Measurements from ENCODE around the gene PPP2R5C.

The PPP2R5C gene

GRCh38 chr14:101926620-101927019 is 165.1 kb downstream of the PPP2R5C start:
- Histone ChIP-seq H4K20me1 (ENCODE audit: insufficient read depth) (no peaks in the 10 kb centered on the region), H2AFZ (ENCODE audit: low read depth) (no peak overlapping the region), H3K36me3 (ENCODE audit: insufficient read depth) (no peaks in the 10 kb centered on the region), H3K9ac (no peak overlapping the region), H3K4me2 (no peak overlapping the region), H3K27ac (no peak overlapping the region), H3K27me3 (ENCODE audit: insufficient read depth, low read depth) (no peaks in the 10 kb centered on the region), H3K4me3 (IDR thresholded peaks at IDR 0.05; ENCODE audit: insufficient read depth, low read depth, low read length) (no peak overlapping the region), H3K79me2 (ENCODE audit: insufficient read depth, low read depth) (no peaks in the 10 kb centered on the region), H3K4me1 (ENCODE audit: low read depth, poor library complexity, severe bottlenecking) (no peaks in the 10 kb centered on the region)
- TF ChIP-seq, protein P1, sequence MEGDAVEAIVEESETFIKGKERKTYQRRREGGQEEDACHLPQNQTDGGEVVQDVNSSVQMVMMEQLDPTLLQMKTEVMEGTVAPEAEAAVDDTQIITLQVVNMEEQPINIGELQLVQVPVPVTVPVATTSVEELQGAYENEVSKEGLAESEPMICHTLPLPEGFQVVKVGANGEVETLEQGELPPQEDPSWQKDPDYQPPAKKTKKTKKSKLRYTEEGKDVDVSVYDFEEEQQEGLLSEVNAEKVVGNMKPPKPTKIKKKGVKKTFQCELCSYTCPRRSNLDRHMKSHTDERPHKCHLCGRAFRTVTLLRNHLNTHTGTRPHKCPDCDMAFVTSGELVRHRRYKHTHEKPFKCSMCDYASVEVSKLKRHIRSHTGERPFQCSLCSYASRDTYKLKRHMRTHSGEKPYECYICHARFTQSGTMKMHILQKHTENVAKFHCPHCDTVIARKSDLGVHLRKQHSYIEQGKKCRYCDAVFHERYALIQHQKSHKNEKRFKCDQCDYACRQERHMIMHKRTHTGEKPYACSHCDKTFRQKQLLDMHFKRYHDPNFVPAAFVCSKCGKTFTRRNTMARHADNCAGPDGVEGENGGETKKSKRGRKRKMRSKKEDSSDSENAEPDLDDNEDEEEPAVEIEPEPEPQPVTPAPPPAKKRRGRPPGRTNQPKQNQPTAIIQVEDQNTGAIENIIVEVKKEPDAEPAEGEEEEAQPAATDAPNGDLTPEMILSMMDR (conservative IDR thresholded peaks at IDR 0.05; ENCODE audit: low read depth, low read length): no peak

- Histone ChIP-seq H3K9ac (no peak overlapping the region), H3K4me3 (IDR thresholded peaks at IDR 0.05; ENCODE audit: insufficient read depth, low read depth, low read length) (no peak overlapping the region), H3K4me1 (ENCODE audit: low read depth, poor library complexity, severe bottlenecking) (no peaks in the 10 kb centered on the region), H4K20me1 (ENCODE audit: insufficient read depth) (no peaks in the 10 kb centered on the region), H3K27ac (no peak overlapping the region), H3K4me2 (no peak overlapping the region), H3K36me3 (ENCODE audit: insufficient read depth) (no peaks in the 10 kb centered on the region), H2AFZ (ENCODE audit: low read depth) (no peak overlapping the region), H3K79me2 (ENCODE audit: insufficient read depth, low read depth) (no peaks in the 10 kb centered on the region), H3K27me3 (ENCODE audit: insufficient read depth, low read depth) (no peaks in the 10 kb centered on the region)
- TF ChIP-seq, protein P1 (conservative IDR thresholded peaks at IDR 0.05; ENCODE audit: low read depth, low read length): no peak
These were observed 166.3 kb downstream of the PPP2R5C start for GRCh38 chr14:101927859-101928258.

DNA sequence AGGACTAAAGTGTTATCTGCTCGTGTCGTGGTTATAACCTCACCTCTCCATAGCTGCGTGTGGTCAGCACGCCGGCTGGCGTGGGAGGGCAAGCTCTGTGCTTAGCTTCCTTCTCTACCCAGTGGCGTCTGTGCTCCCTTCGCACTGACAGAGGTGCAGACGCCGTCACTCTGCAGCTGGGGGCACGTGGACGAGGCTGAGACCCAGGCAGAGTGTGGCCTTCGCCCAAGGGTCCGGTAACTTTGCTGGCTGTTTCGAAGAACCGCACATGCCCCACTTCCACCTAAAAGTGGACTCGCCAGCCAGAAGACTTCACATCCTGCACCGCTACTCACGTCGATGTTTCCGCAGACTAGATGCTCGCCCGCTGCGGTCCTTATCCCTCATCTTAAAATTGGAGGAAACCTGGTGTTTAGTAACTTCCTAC is 166.9 kb downstream of the PPP2R5C start:
- H3K27ac ChIP-seq: no peak overlapping the region
- H3K4me2 ChIP-seq: no peak overlapping the region
- TF ChIP-seq, protein P1 (conservative IDR thresholded peaks at IDR 0.05; ENCODE audit: low read depth, low read length): no peak
- no peaks in the 10 kb centered on the region for H3K79me2 ChIP-seq (ENCODE audit: insufficient read depth, low read depth)
- no peaks in the 10 kb centered on the region for H3K4me1 ChIP-seq (ENCODE audit: low read depth, poor library complexity, severe bottlenecking)
- no peaks in the 10 kb centered on the region for H4K20me1 ChIP-seq (ENCODE audit: insufficient read depth)
- H3K4me3 ChIP-seq (IDR thresholded peaks at IDR 0.05; ENCODE audit: insufficient read depth, low read depth, low read length): no peak overlapping the region
- H3K9ac ChIP-seq: no peak overlapping the region
- H2AFZ ChIP-seq (ENCODE audit: low read depth): no peak overlapping the region
- no peaks in the 10 kb centered on the region for H3K27me3 ChIP-seq (ENCODE audit: insufficient read depth, low read depth)
- H3K36me3 ChIP-seq (ENCODE audit: insufficient read depth): no peaks in the 10 kb centered on the region

DNA sequence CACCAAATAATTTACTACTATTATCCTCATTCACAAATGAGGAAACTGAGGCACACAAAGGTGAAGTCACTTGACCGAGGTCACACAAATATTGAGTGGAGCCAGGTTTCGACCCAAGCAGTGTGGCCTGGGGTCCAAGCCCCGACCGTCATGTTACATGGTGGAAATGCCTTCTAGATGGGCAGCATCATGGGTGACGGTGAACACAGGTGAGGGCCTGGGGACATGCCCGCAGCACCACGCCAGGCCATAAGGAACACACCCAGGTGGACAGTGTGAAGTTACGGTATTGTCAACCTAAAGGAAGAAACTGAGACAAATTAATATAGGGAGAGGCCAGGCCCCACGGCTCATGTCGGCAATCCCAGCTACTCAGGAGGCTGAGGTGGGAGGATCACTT is 167.6 kb downstream of the PPP2R5C start:
- Histone ChIP-seq H3K4me3 (IDR thresholded peaks at IDR 0.05; ENCODE audit: insufficient read depth, low read depth, low read length) (no peak overlapping the region), H3K9ac (no peak overlapping the region)

More for the DNA sequence above, 167.6 kb downstream of the PPP2R5C start:
- no peaks in the 10 kb centered on the region for H4K20me1 ChIP-seq (ENCODE audit: insufficient read depth)
- no peak overlapping the region for H3K4me2 ChIP-seq
- H3K79me2 ChIP-seq (ENCODE audit: insufficient read depth, low read depth): no peaks in the 10 kb centered on the region
- H2AFZ ChIP-seq (ENCODE audit: low read depth): no peak overlapping the region
- TF ChIP-seq, protein P1 (conservative IDR thresholded peaks at IDR 0.05; ENCODE audit: low read depth, low read length): no peak
- no peaks in the 10 kb centered on the region for H3K36me3 ChIP-seq (ENCODE audit: insufficient read depth)
- H3K4me1 ChIP-seq (ENCODE audit: low read depth, poor library complexity, severe bottlenecking): no peaks in the 10 kb centered on the region
- no peak overlapping the region for H3K27ac ChIP-seq
- no peaks in the 10 kb centered on the region for H3K27me3 ChIP-seq (ENCODE audit: insufficient read depth, low read depth)
